Esophagus squamous epithelium (tissue), 5 donors: ENCODE results near the gene ERCC4. TPM values are rescaled to one million over a fixed set of nuclear protein-coding genes. Genes with fewer than 3 reads are reported as not detected.

Experiments
- DNase-seq: peaks from one replicate; lab custom pipeline; 2025; lab: John Stamatoyannopoulos, UW
- H3K27ac ChIP-seq, 4 donors: fragments of 200-600 bp; sonication (generic); one replicate each; pipeline ENCODE4 v1.5.1; 2016 to 2019; ENCODE audit warnings: mild to moderate bottlenecking in 1 of 4
- H3K27me3 ChIP-seq, 4 donors: fragments of 200-600 bp; sonication (generic); 1 replicate in 3 of 4; 2 replicates in 1 of 4; pipeline versions ENCODE4 v1.5.1 to v1.6.0; 2017 to 2021; ENCODE audit warnings: antibody characterized with exemption in 1 of 4
- H3K36me3 ChIP-seq, 3 donors: fragments of 200-600 bp; sonication (generic); one replicate each; pipeline ENCODE4 v1.5.1; 2016 to 2019
- H3K4me1 ChIP-seq, 3 donors: fragments of 200-600 bp; sonication (generic); one replicate each; pipeline ENCODE4 v1.5.1; 2017 to 2019
- H3K4me3 ChIP-seq, 4 donors: fragments of 200-600 bp; sonication (generic); 1 replicate in 3 of 4; 2 replicates in 1 of 4; pipeline ENCODE4 v1.5.1; 2016 to 2019; ENCODE audit warnings: mild to moderate bottlenecking in 2 of 4, moderate library complexity in 1 of 4
- H3K9me3 ChIP-seq, 3 donors: fragments of 200-600 bp; sonication (generic); one replicate each; pipeline ENCODE4 v1.5.1; 2016 to 2019
- CTCF ChIP-seq, 6 experiments: fragments of 450-650 bp in 4 of 6; fragments of 200-600 bp in 2 of 6; sonication (generic) in 2 of 6; IDR thresholded peaks; one replicate each; pipeline ENCODE4 v1.5.1; 2016 to 2019; ENCODE audit warnings: antibody characterized with exemption in 6 of 6, mild to moderate bottlenecking in 4 of 6, moderate library complexity in 4 of 6
- POLR2A ChIP-seq, 4 donors: fragments of 450-650 bp; IDR thresholded peaks; one replicate each; pipeline ENCODE4 v1.6.1; 2017; ENCODE audit warnings: antibody characterized with exemption in 4 of 4, mild to moderate bottlenecking in 4 of 4, moderate library complexity in 3 of 4
- whole genome bisulfite sequencing, 2 donors: methylation state at CpG; one replicate each; pipeline ENCODE4 v1.1.5; 2018; 5-methylcytosine and 5-hydroxymethylcytosine counted together
- intact Hi-C: fragments of 100-400 bp; cut with DNase I; formaldehyde crosslinking; loops from one replicate; pipeline ENCODE4 v1.15.0; 2022
- total RNA-seq, 4 donors: library from RNA; depleted of rRNA; stranded (reverse); fragments of >200 nt; gene quantifications; one replicate each; pipeline ENCODE4 v1.1.0, GENCODE V29; 2016
- donor health status: DM: yes; HTN: yes; CAD: no.

The ERCC4 gene
- total RNA-seq, 4 donors from 2014 or later, result 4.4 to 8.2 (median 4.8) TPM

- Histone ChIP-seq H3K4me3 (no peak overlapping the region), H3K27me3 (no peaks in the 10 kb centered on the region), H3K27ac (no peak overlapping the region), H3K36me3 (no peaks in the 10 kb centered on the region), H3K9me3 (no peaks in the 10 kb centered on the region), H3K4me1 (peaks cover 0 to 11% (median 0%) of the 10 kb centered on the region in 3 donors)
- intact Hi-C loops, result no loop called here
- 67 to 90% methylated on average over 2 to 4 of the region's 4 CpGs for WGBS, 2 donors
- TF ChIP-seq POLR2A (IDR thresholded peaks at IDR 0.05), result no peak
- TF ChIP-seq CTCF (IDR thresholded peaks at IDR 0.05), result no peak
- no peak for DNase-seq
Measured at GRCh38 chr16:13992976-13993375, 73.0 kb downstream of the ERCC4 start.

DNA sequence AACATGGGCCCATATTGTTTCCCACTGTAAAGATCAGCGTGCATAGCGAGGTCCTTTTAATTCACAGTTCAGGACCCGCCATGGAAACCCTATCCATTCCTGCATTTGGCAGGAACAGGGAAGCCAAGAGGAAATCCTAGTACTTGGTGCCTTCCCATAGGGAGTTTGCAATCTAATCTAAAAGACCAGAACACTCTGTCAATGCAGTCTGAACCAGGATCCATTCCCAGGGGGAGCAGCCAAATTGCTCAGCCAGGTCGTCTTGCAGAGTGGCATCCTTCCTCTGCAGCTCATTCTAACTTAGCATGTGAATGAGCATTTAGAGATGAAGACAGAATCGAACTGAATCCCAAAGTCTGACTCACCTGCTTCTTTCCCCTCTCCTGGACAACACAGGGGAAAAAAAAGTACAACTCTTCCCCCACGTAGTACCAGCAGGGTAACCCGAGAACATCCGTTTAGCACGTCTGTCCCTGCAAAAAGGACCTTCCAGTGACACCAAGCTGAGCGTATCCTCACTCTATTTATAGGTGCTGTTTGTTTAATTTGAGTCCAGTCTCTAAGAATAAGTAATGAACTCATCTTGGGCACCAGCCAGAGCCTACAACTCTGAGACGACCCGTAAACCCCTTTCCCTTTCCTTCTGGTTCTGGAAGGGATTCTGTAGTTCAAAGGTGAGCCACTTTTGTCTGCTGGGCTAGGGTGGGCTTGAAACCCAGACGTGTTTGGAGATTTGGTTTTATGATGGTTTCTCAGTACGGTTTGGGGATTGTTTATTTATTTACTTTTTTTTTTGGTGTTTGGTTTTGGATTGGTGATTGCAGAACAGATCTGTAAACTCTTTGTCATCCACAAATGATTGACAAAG is 74.5 kb downstream of the ERCC4 start:
- H3K27me3 ChIP-seq, result no peaks in the 10 kb centered on the region
- H3K9me3 ChIP-seq, result no peaks in the 10 kb centered on the region
- H3K27ac ChIP-seq, result no peak overlapping the region
- no peak overlapping the region for H3K4me3 ChIP-seq
- TF ChIP-seq POLR2A (IDR thresholded peaks at IDR 0.05) (no peak), CTCF (IDR thresholded peaks at IDR 0.05) (no peak)
- intact Hi-C loops, result no loop called here
- H3K36me3 ChIP-seq, result no peaks in the 10 kb centered on the region
- peaks cover 0 to 11% (median 6%) of the 10 kb centered on the region in 3 donors for H3K4me1 ChIP-seq
- WGBS, 2 donors, result 50 to 59% methylated on average over 10 to 14 of the region's 14 CpGs
- no peak for DNase-seq

- TF ChIP-seq CTCF (IDR thresholded peaks at IDR 0.05) (no peak), POLR2A (IDR thresholded peaks at IDR 0.05) (no peak)
- Histone ChIP-seq H3K9me3 (no peaks in the 10 kb centered on the region), H3K27ac (no peak overlapping the region), H3K27me3 (no peaks in the 10 kb centered on the region), H3K36me3 (no peaks in the 10 kb centered on the region), H3K4me3 (no peak overlapping the region), H3K4me1 (peaks cover 0 to 11% (median 6%) of the 10 kb centered on the region in 3 donors)
- intact Hi-C loops, result no loop called here
- WGBS, 2 donors, result 50 to 79% methylated on average over 1 of the region's 1 CpG
- DNase-seq, result no peak
Measured at GRCh38 chr16:13995194-13995593, 75.2 kb downstream of the ERCC4 start.

- Histone ChIP-seq H3K36me3 (no peaks in the 10 kb centered on the region), H3K4me3 (no peak overlapping the region), H3K4me1 (peaks cover 0 to 11% (median 6%) of the 10 kb centered on the region in 3 donors), H3K27me3 (no peaks in the 10 kb centered on the region), H3K9me3 (no peaks in the 10 kb centered on the region), H3K27ac (no peak overlapping the region)
- TF ChIP-seq CTCF (IDR thresholded peaks at IDR 0.05), result no peak
- DNase-seq, result no peak
- intact Hi-C loops, result no loop called here
- 76 to 89% methylated on average over 9 to 11 of the region's 11 CpGs for WGBS, 2 donors
Measured at GRCh38 chr16:13996778-13997288, 76.9 kb downstream of the ERCC4 start.

DNA sequence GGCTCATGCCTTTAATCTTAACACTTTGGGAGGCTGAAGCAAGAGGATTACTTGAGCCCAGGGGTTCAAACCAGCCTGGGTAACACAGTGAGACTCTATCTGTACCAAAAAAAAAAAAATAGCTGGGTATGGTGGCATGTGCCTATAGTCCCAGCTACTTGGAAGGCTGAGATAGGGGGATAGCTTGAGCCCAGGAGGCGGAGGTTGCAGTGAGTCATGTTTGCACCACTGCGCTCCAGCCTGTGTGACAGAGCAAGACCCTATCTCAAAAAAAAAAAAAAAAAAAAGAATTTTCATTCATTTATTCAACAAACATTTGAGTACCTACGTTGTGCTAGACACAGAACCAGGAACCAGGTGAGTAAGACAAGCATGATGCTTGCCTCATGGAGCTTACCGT is 77.6 kb downstream of the ERCC4 start:
- TF ChIP-seq CTCF (IDR thresholded peaks at IDR 0.05) (no peak), POLR2A (IDR thresholded peaks at IDR 0.05) (no peak)
- intact Hi-C loops, result no loop called here
- DNase-seq, result no peak
- Histone ChIP-seq H3K9me3 (no peaks in the 10 kb centered on the region), H3K36me3 (no peaks in the 10 kb centered on the region), H3K27me3 (no peaks in the 10 kb centered on the region), H3K27ac (no peak overlapping the region), H3K4me1 (peaks cover 0 to 15% (median 8%) of the 10 kb centered on the region in 3 donors), H3K4me3 (no peak overlapping the region)
- WGBS, 2 donors, result 82% methylated on average over 4 of the region's 4 CpGs
